AML-193 (cell line): ENCODE measurements around the gene IFI6.
A peak's percentile ranks its signal among the peaks of the same experiment; 100 is the strongest.
"Not testable (repeated sequence)": the region's sequence is repeated elsewhere in the genome, so short reads cannot be mapped to it uniquely, and the experiment has no call there.

Experiments
- DNase-seq, 2 experiments: peaks; one replicate each; lab custom pipeline; 2025; lab: John Stamatoyannopoulos, UW

Gene IFI6

GRCh38 chr1:27628712-27629111, 43.3 kb downstream of the IFI6 start:
- no peak for DNase-seq

- not testable (repeated sequence) for DNase-seq
Measured at GRCh38 chr1:27627733-27628132, 44.3 kb downstream of the IFI6 start.

DNA sequence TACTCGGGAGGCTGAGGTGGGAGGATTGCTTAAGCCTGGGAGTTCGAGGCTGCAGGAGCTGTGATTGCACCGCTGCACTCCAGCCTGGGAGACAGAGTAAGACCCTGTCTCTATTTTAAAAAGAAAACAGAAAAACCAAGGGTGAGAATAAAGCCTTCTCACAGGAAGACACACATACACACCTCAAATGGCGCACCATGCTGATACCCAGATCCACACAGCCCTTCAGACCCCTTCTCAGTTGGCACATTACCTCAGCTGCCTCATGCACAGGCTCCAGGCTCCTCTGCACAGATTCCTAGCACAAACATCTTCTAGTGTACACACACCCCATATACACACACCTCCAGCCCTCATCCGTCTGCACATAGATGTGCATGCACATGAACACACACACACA, 44.9 kb downstream of the IFI6 start:
- DNase-seq, result no peak

GRCh38 chr1:27626031-27626935, 45.7 kb downstream of the IFI6 start:
- peak; percentile 85 to 96 for DNase-seq

DNA sequence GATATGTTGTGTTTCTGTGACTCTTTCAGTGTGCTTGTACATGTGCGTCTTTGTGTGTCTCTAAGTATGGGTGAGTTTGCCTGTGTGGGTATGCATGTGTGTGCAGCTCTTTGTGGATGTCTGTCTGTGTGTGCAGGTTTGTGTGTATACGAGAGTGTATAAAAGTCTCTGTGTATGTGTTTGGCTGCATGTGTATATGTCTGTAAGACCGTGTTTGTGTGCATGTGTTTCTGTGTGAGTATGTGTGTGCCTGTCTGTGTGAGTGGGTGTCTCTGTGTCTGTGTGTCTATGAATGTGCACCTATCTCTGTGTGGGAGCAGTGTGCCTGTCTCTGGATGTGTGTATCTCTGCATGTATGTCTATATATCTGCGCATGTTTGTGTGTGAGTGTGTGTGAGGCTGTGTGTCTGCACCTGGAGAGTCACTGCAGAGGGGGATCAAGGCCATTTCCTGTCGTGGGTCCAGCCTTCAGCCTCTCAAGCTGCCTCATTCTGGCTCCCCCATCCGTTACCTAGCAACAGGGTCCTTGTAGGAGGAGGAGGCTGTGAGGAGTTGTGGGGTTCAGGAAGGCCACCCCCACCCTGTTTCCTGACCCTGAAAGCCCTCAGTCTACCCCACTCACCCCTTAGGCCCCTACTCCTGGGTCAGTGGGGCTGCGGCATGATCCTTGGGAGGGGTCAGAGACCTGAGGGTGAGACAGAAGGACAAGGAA, 47.4 kb downstream of the IFI6 start:
- no peak for DNase-seq

GRCh38 chr1:27623327-27624212, 48.4 kb downstream of the IFI6 start:
- DNase-seq, result no peak

DNA sequence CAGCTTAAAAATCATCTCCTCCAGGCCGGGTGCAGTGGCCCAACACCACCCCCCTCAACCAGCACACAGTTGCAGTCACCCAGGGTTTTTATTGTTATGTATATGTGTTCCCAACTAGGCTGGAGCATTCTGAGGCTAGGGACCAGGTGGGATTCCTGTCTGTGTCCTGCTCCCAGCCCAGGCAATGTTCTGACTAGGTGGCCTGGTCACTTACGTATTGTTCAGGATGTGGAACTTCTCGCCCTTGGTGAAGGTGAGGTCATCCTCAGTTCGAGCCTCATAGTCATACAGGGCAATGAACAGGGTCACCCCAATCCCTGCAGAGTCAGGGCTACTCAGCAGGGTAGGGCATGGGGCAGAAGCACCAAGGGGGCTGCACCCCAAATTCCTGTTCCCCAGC, 49.2 kb downstream of the IFI6 start:
- DNase-seq, result no peak

DNA sequence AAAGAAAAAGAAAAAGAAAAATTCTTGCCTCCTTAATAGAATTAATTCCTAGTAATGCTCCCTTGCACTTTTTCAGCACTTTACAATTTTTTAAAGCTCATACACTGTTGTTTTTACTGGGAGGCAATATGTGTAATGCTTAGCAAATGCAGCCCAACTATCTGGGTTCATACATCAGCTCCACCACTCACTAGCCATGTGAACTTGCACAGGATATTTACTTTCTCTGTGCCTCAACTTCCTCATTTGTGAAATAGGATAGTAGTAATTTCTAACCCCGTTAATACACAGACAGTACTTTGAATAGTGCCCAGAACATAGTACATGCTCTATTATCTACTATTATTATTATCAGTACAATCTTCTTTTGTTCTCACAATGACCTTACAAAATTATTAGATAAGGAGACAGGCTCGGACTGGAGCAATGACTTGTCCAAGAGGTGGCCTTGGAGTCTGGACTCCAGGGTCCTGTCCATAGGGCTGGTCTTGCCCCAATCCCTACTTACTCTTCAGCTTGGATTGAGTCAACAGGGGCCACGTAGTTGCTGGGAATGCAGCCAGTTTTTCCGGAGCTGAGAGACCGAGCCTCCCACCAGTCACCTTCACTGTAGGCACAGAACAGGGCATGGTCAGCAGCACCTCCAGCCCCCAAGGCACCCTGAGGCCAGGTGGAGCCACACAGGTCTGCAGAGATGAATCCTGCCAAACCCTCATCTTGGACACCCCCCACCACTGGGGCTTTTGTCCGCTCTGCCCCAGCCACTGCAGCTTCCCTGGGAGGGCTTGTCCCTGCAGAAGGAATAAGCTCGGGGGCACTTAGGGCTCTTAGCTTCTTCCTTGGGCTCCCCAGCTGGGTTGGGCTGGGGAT, 50.7 kb downstream of the IFI6 start:
- DNase-seq, result peak; percentile 49 to 71

DNA sequence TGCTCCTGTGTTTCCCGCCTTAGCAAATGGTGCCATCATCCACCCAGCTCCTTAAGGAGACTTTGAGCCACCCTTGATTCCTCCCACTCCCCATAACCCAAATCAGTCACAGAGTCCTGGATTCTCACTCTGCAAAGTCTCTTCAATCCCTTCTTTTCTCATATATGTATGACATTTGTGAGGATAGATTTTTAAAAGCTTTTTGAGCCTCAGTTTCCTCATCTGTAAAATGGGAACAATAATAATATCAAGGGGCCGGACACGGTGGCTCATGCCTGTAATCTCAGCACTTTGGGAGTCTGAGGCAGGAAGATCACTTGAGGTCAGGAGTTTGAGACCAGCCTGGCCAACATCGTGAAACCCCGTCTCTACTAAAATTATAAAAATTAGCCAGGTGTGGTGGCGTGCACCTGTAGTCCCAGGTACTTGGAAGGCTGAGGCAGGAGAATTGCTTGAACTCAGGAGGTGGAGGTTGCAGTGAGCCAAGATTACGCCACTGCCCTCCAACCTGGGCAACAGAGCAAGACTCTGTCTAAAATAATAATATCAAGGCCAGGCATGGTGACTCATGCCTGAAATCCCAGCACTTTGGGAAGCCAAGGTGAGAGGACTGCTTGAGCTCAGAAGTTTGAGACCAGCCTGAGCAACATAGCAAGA, 52.1 kb downstream of the IFI6 start:
- DNase-seq, result not testable (repeated sequence)

DNA sequence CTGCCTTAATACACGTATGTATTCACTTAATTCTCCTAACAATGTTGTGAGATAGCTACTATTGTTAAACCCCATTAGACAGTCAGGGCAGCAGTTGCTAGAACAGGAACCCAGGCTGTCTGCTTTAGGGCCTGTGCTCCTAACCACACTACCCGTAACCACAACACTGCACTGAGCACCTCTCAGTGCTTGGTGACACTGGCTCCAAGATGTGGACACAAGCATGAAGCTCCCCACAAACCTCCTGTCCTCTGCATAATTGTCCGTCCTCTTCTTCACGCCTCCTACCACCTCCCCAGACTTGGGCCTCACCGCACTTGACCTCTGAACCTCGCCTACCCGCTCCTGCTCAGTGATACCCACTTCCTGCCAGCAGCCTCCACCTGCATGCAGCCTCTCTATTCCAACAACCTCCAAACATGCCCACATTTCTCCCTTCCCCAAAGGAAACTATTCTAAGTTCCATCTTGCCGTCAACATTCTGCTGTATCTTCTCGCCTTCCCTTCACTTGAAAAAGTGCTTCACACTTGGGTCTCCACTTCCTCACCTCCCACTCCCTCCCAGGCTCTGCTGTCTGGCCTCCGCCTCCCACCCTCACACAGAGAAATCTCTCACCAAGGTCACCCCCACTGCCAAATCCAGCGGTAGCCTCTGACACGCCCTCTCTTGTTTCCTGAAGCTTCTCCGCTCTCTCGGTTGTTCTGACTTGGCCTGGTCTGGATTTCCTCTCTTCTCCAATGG, 53.5 kb downstream of the IFI6 start:
- peak; percentile 95 to 97 for DNase-seq

GRCh38 chr1:27617420-27617819, 54.6 kb downstream of the IFI6 start:
- DNase-seq, result no peak

DNA sequence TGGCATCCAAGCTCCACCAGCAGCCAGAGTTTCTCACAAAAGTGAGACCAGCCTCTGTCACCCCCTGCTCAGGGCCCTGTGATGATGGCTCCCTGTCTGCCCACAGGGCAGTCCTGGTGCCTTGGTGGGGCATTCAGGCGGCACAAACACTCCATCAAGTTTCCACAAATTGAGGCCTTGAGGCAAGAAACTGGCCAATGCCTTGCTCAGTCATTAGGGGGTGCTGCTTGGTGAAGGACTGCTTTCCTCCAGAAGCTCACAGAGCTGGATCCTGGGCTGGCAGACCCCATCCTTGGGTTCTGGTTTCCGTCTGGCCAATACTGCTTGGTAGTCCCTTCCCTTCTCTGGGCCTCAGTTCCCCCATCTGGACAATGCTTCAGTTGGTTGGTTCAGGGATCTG, 55.6 kb downstream of the IFI6 start:
- DNase-seq, result no peak
